Fibroblast of pulmonary artery (primary cell): ENCODE data around the gene BANF2.

ENCODE experiments used
- DNase-seq: peaks from one replicate; pipeline ENCODE4 v3.0.0-alpha.2; 2010; ENCODE audit warnings: low read depth
- H3K4me3 ChIP-seq: replicated peaks from 2 replicates; pipeline ENCODE4 v1.5.1; 2011; ENCODE audit warnings: low read depth, mild to moderate bottlenecking, control low read depth, low read length, moderate library complexity
- CTCF ChIP-seq: IDR thresholded peaks from 2 replicates; pipeline ENCODE4 v1.5.1; 2011; ENCODE audit warnings: mild to moderate bottlenecking, control low read depth, low read length, inconsistent platforms; ENCODE audit errors: missing control alignments

The BANF2 gene

GRCh38 chr20:17735206-17735804, 35.5 kb downstream of the BANF2 start:
- DNase-seq = peak; percentile 48
- no peak for TF ChIP-seq CTCF
- H3K4me3 ChIP-seq = no peak overlapping the region

GRCh38 chr20:17735959-17736621, 36.3 kb downstream of the BANF2 start:
- TF ChIP-seq CTCF = no peak
- no peak overlapping the region for H3K4me3 ChIP-seq
- DNase-seq = no peak

- DNase-seq = no peak
- no peak for TF ChIP-seq CTCF
- no peak overlapping the region for H3K4me3 ChIP-seq
Measured at GRCh38 chr20:17738154-17738553, 38.4 kb downstream of the BANF2 start.

- H3K4me3 ChIP-seq = no peak overlapping the region
- no peak for TF ChIP-seq CTCF
- DNase-seq = no peak
Measured at GRCh38 chr20:17741220-17741619, 41.5 kb downstream of the BANF2 start.

GRCh38 chr20:17742731-17743130, 43.0 kb downstream of the BANF2 start:
- H3K4me3 ChIP-seq = no peak overlapping the region
- DNase-seq = no peak
- no peak for TF ChIP-seq CTCF

GRCh38 chr20:17743677-17744076, 43.9 kb downstream of the BANF2 start:
- DNase-seq = no peak
- no peak for TF ChIP-seq CTCF
- H3K4me3 ChIP-seq = no peak overlapping the region

- H3K4me3 ChIP-seq = no peak overlapping the region
- DNase-seq = peak; percentile 79
- TF ChIP-seq CTCF = no peak
Measured at GRCh38 chr20:17747431-17747846, 47.7 kb downstream of the BANF2 start.
